NCI-H1048 (cell line): ENCODE results near the gene MAP6.

Source experiments
- DNase-seq: peaks from one replicate; lab custom pipeline; 2025; lab: John Stamatoyannopoulos, UW

Gene MAP6

GRCh38 chr11:75567971-75568370 is 100.9 kb downstream of the MAP6 start:
- DNase-seq = no peak

DNA sequence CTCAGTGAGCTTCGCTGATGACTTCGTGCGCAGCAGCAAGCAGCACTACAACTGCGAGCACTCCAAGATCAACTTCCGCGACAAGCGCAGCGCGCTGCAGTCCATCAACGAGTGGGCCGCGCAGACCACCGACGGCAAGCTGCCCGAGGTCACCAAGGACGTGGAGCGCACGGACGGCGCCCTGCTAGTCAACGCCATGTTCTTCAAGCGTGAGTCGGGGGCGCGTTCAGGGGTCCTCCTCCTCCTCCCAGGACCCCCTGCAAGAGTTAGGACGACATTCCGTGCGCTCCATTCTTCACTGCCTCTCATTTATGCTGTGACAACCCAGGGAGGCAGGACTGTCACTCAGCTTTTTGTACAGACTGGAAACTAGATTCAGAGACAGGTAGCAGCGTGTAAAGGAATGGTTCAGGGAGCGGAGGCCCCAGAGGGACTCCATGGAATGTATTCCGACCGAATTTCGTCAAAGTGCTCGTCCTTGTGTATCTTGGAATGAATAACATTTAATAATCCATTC is 102.0 kb downstream of the MAP6 start:
- DNase-seq = no peak

GRCh38 chr11:75565916-75566762 is 102.7 kb downstream of the MAP6 start:
- no peak for DNase-seq

- no peak for DNase-seq
These were observed 103.5 kb downstream of the MAP6 start for GRCh38 chr11:75565221-75565814.

GRCh38 chr11:75563978-75564552 is 104.8 kb downstream of the MAP6 start:
- DNase-seq = no peak

DNA sequence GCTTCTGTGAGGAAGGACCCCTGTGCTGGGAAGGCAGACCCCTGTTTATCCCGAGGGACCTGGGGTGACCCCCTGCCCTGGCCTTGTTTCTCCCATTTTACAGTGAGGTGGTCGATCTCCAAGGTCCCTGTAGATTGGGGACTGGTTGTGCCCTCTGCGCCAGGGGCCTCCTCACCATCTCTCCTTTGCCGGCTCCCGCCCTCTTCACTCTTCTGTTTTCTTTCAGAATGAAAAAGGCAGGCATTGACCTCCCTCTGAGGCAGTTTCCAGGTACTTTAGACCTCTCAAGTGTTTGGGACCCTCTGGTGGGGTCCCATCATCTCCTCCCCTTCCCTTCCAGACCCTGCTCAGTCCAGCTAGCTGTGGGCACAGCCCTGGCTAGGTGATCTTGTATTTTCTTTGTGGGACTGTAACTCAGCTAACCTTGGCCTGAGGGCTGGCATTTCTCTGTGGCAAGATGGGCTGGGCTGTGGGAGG is 105.3 kb downstream of the MAP6 start:
- DNase-seq = no peak

DNA sequence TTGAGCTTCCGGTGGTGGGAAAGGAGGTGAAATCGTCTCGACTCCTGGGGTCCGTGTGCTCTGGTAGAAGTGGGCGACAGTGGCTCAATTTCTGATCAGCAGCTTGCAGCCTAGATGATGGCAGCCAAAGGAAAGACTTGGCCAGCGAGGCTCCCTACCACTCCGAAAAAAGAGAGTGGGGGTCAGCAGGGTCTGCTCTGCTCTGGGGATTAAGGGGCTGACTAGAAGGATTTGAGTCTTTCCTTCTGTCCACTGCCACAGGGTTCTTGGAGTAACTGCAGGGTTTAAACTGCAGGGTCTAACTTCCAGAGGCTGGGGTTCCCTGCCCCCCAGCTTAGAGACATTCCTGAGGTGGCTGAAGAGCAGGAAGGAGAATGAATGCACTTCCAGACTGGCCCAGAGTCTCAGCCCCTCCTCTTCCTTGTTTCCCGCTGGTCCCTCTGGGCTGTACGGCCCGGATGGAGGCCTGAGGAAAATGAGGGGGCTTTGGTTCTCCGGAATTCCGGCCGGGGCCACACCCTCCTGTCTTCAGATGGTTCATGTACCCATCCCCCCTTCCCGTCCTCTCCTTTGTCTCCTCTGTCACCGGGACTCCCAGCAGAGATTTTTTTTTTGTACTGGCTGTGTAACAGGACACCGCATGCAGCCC is 105.9 kb downstream of the MAP6 start:
- DNase-seq = no peak

DNA sequence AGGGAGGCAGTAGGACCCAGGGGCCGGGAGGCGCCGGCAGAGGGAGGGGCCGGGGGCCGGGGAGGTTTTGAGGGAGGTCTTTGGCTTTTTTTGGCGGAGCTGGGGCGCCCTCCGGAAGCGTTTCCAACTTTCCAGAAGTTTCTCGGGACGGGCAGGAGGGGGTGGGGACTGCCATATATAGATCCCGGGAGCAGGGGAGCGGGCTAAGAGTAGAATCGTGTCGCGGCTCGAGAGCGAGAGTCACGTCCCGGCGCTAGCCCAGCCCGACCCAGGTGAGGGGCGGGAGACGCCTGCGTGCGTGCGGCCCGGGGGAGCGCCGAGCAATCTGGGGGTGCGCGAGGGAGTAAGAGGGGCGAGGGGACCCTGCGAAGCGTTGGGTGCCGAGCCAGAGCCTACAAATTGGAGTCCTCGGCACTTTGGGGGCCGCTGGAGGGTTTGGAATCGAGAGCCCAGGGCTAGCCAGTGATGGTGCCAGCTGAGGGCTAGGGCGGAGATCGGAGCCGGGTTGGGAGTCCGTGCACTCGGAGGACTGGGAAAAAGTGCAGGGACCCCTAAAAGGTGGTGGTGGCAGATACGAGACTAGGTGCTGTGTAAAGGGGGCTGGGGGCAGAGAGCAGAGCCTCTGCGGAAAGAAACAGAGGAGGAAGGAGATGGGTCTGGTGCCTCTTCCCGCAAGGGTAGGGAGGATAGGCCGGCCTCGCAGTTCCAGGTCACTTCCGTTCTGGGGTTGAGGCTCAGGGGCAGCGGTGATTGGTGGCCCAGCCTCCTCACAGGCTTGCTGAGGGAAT is 106.6 kb downstream of the MAP6 start, which contains the start of gene SERPINH1:
Gene SERPINH1 (plus strand): TSS at position 206 of the 788 bp plus-strand sequence. CDS start 4,097 bp downstream, outside the sequence.
- peak; percentile 20 for DNase-seq

DNA sequence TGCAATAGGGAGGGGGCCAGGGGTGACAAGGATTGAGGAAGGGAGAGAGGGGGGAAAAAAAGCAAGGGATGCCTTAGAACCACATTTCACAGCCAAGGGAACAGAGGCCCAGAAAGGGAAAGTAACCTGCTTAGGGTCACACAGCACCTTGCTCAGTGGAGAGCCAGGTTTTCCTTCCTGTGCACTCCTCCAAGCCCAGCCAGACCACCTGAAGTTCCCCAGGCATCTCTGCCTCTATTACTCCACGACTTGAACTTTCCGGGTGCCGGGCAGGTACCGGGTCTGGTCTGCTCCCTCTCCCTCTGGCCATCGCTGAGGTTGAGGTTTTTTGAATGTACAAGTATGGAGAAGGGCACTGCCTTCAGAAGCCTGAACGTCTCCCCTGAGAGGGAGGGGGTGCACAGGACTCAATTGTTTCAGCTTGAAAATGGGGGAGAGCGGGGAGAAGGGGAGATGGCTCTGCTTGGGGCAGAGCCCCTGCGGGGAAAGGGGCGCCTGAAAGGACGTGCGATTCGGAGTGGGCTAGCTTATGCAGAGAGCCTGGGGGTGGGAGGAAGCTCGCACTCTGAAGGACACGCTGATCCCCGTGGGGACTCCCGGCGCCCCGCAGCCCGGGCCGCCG is 107.3 kb downstream of the MAP6 start:
- no peak for DNase-seq

- DNase-seq = no peak
These were observed 108.2 kb downstream of the MAP6 start for GRCh38 chr11:75560644-75561043.

DNA sequence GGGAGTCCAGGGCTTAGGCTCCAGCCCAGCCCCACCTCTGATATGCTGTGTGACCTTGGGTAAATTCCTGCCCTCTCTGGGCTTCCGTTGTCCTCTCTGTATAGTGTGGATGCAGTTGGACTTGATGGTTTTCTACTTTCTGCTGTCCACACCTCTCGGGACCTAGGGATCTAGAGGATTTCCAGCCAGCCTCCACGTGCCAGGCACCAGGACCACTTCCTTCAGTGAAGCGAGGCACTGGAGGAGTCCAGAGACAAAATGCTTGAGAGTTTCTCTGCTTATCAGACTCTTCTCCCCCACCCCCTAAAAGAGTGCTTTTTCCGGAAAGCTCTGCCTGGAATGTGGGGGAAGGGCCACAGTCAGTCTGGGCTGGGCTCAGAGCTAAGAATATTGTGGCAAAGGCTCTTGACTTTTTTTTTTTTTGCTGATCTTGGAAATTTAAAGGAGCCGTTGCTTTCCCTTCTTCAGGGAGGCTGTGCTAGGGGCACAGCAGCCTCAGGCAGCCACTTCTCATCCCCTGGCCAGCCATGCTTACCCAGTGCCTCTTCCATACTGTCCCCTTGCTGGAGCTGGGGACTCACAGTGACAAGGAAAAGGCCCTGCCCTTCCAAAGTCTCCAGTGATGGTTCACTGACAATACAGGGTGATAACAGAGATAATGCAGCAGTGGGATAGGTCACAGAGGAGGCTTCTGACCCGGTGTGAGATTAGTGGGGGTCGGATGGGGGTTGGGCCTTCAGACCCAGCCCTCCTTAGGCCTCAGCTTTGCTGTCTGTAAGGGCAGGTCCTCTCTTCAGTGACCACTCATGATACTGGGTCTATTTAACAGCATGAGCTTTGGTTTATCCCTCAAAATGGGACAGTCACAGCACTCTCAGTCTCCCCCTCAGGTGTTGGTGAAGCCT is 109.6 kb downstream of the MAP6 start:
- no peak for DNase-seq

DNA sequence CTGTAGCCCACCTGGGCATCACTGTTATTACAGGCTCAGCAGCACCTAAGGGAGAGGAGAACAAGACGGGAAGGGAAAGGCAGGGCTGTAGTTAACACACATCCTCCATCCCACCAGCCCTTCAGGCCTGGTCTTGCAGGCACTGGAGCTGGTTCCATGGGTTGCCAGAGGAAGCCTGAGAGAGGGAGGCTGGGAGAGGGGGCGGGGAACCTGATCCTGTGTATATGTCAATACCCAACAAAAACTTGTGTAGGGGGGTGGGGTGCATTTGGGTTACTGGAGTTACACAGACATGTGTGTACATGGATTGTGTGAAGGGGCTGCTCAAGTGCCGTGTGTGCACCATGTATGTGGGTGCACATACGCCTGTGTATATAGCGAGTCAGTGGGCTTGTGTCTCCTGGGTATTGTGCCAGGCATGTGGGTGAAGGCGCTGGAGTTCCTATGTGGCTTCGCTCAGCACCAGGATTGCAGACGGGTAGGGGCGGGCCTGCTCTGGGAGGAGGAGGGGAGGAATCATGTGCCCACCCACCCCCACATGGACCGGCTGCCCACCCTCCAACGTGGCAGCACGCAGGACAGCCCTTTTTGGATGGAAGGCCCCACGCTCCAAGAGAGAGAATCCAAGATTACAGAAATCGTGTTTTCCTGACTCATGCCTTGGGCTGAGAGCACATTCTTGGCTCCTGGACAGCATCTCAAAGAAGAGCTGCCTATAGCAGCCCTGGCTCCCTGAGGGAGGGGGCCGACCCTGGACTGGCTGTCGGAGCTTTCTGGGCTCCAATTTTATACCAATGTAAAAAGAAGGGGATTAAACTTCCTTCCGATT is 111.0 kb downstream of the MAP6 start:
- DNase-seq = no peak

DNA sequence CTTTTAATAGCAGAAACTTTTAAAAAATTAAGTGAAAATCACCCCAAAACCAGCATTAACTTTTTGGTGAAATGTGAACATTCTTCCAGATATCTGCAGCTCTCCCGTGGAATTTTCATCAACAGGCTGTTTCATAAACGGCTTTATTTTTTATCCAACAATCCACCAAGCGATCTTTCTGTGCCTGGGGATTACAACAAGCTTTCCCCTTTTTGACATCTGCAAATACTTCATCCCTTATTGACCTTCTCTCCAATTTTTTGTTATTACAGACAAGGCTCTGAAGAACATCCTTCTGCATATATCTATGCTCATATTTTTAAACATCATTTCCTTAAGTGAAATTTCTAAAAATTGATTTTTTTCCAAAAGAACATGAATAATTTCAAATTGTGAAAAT is 112.6 kb downstream of the MAP6 start:
- no peak for DNase-seq

DNA sequence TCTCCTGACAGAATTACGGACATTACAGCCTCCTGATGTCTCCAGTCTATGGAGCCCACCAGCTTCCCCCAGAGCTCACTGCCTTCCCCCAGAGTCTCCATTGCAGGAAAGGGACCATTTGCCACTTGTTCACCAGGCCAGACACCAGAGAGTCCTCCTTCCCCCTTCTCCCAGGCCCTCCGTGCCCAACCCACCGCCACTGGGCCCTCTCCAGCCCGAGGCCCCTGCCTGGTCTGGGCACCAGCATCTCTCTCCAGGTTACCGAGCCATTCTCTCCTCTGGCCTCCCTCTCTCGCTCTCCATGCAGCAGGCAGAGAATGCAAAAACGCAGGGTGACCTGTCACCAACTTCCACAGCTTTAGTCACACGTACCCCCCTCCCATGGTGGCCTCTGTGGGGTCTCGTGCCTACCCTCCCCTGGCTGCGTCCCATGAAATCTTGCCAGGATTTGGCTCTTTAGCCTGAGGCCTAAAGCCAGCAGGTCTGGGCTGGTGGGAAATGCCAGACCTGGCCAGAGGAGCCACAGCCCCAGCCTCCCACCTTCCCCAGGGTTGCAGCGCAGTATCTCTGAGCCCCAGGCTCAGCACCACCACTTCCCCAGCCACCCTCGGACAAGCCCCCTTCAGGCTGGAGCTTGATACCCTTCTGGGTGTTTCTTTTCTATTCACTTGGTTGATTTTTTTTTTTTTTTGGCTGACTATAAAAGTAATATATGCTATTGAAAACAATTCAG is 113.6 kb downstream of the MAP6 start:
- DNase-seq = no peak

DNA sequence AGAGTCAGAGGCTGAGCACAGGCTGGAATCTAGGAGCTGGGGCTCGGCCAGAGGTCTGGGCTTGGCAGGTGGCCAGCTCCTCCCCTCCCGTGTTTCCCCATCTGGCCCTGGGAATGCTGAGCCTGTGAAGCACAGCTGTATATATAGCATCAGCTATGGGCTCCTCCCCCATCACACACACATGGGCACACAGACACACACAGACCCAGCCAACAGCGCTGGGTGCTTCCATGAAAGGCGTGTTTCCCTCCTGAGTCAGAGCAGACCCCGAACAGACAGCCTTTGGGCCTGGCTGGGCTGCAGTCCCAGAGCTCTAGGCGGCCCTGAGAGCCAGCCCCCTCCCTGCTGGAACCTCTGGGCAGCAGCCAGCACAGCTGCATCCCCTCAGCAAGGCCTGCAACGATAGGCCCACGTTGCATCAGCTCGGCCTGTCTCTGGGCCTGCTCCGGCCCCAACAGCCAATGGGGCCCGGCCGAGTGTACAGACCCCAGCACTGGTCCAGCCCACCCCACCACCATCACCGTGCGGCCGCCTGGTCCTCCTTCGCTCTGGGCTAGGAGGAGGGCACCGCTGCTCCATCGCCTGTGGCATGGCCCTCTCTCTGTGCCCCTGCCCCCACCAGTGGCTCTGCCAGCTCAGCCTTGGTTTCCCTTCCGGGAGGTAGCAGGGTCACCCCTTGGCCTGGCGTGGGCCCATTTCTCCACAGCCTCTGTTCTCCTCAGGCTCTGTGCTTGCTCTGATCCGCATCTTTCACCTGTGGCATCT is 114.4 kb downstream of the MAP6 start:
- DNase-seq = no peak

- no peak for DNase-seq
These were observed 115.0 kb downstream of the MAP6 start for GRCh38 chr11:75553889-75554257.

DNA sequence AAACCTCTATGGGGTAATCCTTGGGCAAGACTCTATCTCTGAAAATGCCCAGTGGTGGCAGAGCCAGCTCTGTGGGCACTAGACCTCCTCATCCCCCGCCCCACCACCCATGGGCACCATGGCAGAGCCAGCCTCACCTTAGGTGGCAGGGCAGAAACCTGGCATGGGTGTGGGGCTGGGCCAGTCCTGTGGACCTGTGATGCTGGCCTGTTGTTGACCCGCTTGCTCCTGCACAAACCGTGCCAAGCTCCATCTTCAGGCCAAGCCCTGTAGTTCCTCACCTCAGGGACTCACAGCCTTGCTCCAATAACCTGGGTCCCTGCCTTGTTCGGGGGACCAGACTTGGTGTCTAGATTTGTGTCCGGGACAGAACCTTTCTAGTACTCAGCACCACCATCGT is 115.7 kb downstream of the MAP6 start:
- DNase-seq = no peak
